ENCODE results near the gene SLAMF9.

DNA sequence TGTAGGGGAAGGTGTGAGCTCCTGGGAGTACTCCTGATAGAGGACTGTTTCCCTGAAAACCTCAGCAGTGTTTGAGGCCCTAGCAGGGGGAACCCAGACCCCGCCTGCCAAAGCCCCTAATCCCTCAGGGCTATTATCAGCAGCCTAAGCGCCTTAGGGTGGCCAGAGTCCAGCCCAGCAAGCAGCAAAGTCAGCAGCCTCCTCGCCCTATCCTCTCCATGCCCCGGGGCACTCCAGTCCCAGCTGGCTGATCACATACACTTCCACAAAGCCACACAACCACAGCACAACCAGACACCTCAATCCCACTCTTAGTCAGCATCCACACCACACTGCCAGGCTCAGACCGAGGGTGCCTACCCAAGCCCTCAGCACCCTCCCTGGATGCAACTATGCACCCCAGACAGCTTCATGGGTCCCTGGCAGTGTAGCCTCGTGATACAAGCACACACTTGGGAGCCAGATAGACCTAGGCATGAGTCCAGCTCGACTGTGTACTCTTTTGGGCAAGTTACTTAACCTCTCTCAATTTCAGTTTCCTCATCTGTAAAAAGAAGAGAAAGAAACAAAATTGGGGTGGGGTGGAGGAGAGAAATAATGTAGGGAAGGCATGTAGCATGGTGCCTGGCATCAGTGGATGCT, 15.7 kb downstream of the SLAMF9 start:
- TF ChIP-seq, protein P1, sequence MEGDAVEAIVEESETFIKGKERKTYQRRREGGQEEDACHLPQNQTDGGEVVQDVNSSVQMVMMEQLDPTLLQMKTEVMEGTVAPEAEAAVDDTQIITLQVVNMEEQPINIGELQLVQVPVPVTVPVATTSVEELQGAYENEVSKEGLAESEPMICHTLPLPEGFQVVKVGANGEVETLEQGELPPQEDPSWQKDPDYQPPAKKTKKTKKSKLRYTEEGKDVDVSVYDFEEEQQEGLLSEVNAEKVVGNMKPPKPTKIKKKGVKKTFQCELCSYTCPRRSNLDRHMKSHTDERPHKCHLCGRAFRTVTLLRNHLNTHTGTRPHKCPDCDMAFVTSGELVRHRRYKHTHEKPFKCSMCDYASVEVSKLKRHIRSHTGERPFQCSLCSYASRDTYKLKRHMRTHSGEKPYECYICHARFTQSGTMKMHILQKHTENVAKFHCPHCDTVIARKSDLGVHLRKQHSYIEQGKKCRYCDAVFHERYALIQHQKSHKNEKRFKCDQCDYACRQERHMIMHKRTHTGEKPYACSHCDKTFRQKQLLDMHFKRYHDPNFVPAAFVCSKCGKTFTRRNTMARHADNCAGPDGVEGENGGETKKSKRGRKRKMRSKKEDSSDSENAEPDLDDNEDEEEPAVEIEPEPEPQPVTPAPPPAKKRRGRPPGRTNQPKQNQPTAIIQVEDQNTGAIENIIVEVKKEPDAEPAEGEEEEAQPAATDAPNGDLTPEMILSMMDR (IDR thresholded peaks at IDR 0.05; ENCODE audit: low read depth, low read length), result no peak
- TF ChIP-seq, protein P2, sequence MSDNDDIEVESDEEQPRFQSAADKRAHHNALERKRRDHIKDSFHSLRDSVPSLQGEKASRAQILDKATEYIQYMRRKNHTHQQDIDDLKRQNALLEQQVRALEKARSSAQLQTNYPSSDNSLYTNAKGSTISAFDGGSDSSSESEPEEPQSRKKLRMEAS (IDR thresholded peaks at IDR 0.05; ENCODE audit: low read depth, low read length), result no peak
- no peak for TF ChIP-seq POLR2A (IDR thresholded peaks at IDR 0.05; ENCODE audit: extremely low read depth, insufficient read length)
